Gastroesophageal sphincter (tissue), 4 donors: Measurements from ENCODE around the gene ARNT2. TPM values are rescaled to one million over a fixed set of nuclear protein-coding genes. Genes with fewer than 3 reads are reported as not detected.

ENCODE experiments used
- ATAC-seq: fragments of 150-250 bp; one replicate; pipeline ENCODE4 v1.9.1; 2016; ENCODE audit warnings: mild to moderate bottlenecking, moderate library complexity
- H3K27ac ChIP-seq, 4 donors: fragments of 200-600 bp; sonication (generic) in 3 of 4; 1 replicate in 3 of 4; 2 replicates in 1 of 4; pipeline ENCODE4 v1.5.1; 2016 to 2019
- H3K27me3 ChIP-seq: fragments of 200-600 bp; sonication (generic); one replicate; pipeline ENCODE4 v1.5.1; 2019
- H3K36me3 ChIP-seq, 2 donors: fragments of 200-600 bp; sonication (generic); one replicate each; pipeline ENCODE4 v1.5.1; 2019; ENCODE audit warnings: control low read depth in 1 of 2
- H3K4me1 ChIP-seq, 3 donors: fragments of 200-600 bp; sonication (generic); 1 replicate in 2 of 3; 2 replicates in 1 of 3; pipeline ENCODE4 v1.5.1; 2016 to 2019; ENCODE audit warnings: control low read depth in 2 of 3
- H3K4me3 ChIP-seq, 2 donors: fragments of 200-600 bp; sonication (generic); one replicate each; pipeline ENCODE4 v1.5.1; 2019; ENCODE audit warnings: mild to moderate bottlenecking in 1 of 2, moderate library complexity in 1 of 2
- H3K9me3 ChIP-seq, 3 donors: fragments of 200-600 bp; sonication (generic); one replicate each; pipeline ENCODE4 v1.5.1; 2017 to 2019; ENCODE audit warnings: control low read depth in 2 of 3
- EP300 ChIP-seq: sonication (generic); formaldehyde crosslinking; IDR thresholded peaks from one replicate; pipeline ENCODE4 v1.6.1; 2017; ENCODE audit warnings: antibody characterized with exemption, mild to moderate bottlenecking
- POLR2A ChIP-seq, 2 donors: fragments of 450-650 bp; IDR thresholded peaks; one replicate each; pipeline ENCODE4 v1.6.1; 2017; ENCODE audit warnings: antibody characterized with exemption in 2 of 2, mild to moderate bottlenecking in 2 of 2, moderate library complexity in 1 of 2
- POLR2AphosphoS5 ChIP-seq: sonication (generic); formaldehyde crosslinking; IDR thresholded peaks from one replicate; pipeline ENCODE4 v1.6.1; 2017; ENCODE audit warnings: antibody characterized with exemption
- WGBS, 2 donors: methylation state at CpG; one replicate each; pipeline ENCODE4 v1.1.5; 2018; ENCODE audit warnings: low coverage in 1 of 2; 5-methylcytosine and 5-hydroxymethylcytosine counted together
- total RNA-seq, 4 donors: library from RNA; depleted of rRNA; stranded (reverse); fragments of >200 nt; gene quantifications; one replicate each; pipeline ENCODE4 v1.1.0, GENCODE V29; 2016
- TF ChIP-seq, protein P1 (sequence below), 4 experiments: fragments of 200-600 bp in 2 of 4; fragments of 450-650 bp in 2 of 4; sonication (generic) in 1 of 4; IDR thresholded peaks; one replicate each; pipeline ENCODE4 v1.5.1; 2017 to 2019; ENCODE audit warnings: antibody characterized with exemption in 4 of 4, mild to moderate bottlenecking in 2 of 4, moderate library complexity in 2 of 4

The ARNT2 gene
- total RNA-seq, 4 donors from 2014 or later = 6.7 to 11.6 (median 9.4) TPM

- no peak overlapping the region for H3K4me3 ChIP-seq
- peaks cover 0 to 20% (median 0%) of the 10 kb centered on the region in 3 donors for H3K4me1 ChIP-seq
- no peaks in the 10 kb centered on the region for H3K9me3 ChIP-seq
- WGBS, 2 donors = 77 to 100% methylated on average over 1 to 2 of the region's 2 CpGs
- no peak for ATAC-seq
- H3K36me3 ChIP-seq = no peaks in the 10 kb centered on the region
- H3K27me3 ChIP-seq = no peaks in the 10 kb centered on the region
- TF ChIP-seq POLR2A (IDR thresholded peaks at IDR 0.05) = no peak
- no peak overlapping the region for H3K27ac ChIP-seq
Observed at GRCh38 chr15:80458580-80458979, 54.4 kb downstream of the ARNT2 start.

- ATAC-seq = no peak
Observed at GRCh38 chr15:80459380-80459779, 55.2 kb downstream of the ARNT2 start.

GRCh38 chr15:80459818-80460217 is 55.6 kb downstream of the ARNT2 start:
- no peak overlapping the region for H3K4me3 ChIP-seq
- H3K36me3 ChIP-seq = no peaks in the 10 kb centered on the region
- ATAC-seq = no peak
- no peak overlapping the region for H3K27ac ChIP-seq
- 61 to 100% methylated on average over 2 of the region's 3 CpGs for WGBS, 2 donors
- no peak for TF ChIP-seq POLR2A (IDR thresholded peaks at IDR 0.05)
- TF ChIP-seq, protein P1, sequence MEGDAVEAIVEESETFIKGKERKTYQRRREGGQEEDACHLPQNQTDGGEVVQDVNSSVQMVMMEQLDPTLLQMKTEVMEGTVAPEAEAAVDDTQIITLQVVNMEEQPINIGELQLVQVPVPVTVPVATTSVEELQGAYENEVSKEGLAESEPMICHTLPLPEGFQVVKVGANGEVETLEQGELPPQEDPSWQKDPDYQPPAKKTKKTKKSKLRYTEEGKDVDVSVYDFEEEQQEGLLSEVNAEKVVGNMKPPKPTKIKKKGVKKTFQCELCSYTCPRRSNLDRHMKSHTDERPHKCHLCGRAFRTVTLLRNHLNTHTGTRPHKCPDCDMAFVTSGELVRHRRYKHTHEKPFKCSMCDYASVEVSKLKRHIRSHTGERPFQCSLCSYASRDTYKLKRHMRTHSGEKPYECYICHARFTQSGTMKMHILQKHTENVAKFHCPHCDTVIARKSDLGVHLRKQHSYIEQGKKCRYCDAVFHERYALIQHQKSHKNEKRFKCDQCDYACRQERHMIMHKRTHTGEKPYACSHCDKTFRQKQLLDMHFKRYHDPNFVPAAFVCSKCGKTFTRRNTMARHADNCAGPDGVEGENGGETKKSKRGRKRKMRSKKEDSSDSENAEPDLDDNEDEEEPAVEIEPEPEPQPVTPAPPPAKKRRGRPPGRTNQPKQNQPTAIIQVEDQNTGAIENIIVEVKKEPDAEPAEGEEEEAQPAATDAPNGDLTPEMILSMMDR (IDR thresholded peaks at IDR 0.05) = no peak
- TF ChIP-seq POLR2AphosphoS5 = no peak
- TF ChIP-seq EP300 = no peak
- peaks cover 0 to 20% (median 0%) of the 10 kb centered on the region in 3 donors for H3K4me1 ChIP-seq
- H3K9me3 ChIP-seq = no peaks in the 10 kb centered on the region
- no peaks in the 10 kb centered on the region for H3K27me3 ChIP-seq

More at GRCh38 chr15:80459380-80459779, 55.2 kb downstream of the ARNT2 start:
- Histone ChIP-seq H3K27ac (no peak overlapping the region), H3K4me1 (peaks cover 0 to 20% (median 0%) of the 10 kb centered on the region in 3 donors), H3K9me3 (no peaks in the 10 kb centered on the region), H3K27me3 (no peaks in the 10 kb centered on the region), H3K36me3 (no peaks in the 10 kb centered on the region), H3K4me3 (no peak overlapping the region)
- 76 to 85% methylated on average over 5 to 6 of the region's 6 CpGs for WGBS, 2 donors
- no peak for TF ChIP-seq POLR2AphosphoS5
- TF ChIP-seq EP300 = no peak
- TF ChIP-seq, protein P1 (IDR thresholded peaks at IDR 0.05) = no peak
- no peak for TF ChIP-seq POLR2A (IDR thresholded peaks at IDR 0.05)

GRCh38 chr15:80461356-80462095 is 57.3 kb downstream of the ARNT2 start:
- TF ChIP-seq POLR2AphosphoS5 (no peak), EP300 (no peak), POLR2A (IDR thresholded peaks at IDR 0.05) (no peak)
- TF ChIP-seq, protein P1 (IDR thresholded peaks at IDR 0.05) = no peak
- WGBS, 2 donors = 84 to 95% methylated on average over 9 to 10 of the region's 14 CpGs
- peak; percentile 26 for ATAC-seq
- Histone ChIP-seq H3K4me1 (peaks cover 0 to 10% (median 0%) of the 10 kb centered on the region in 3 donors), H3K4me3 (no peak overlapping the region), H3K36me3 (no peaks in the 10 kb centered on the region), H3K27me3 (no peaks in the 10 kb centered on the region), H3K27ac (no peak overlapping the region), H3K9me3 (no peaks in the 10 kb centered on the region)

DNA sequence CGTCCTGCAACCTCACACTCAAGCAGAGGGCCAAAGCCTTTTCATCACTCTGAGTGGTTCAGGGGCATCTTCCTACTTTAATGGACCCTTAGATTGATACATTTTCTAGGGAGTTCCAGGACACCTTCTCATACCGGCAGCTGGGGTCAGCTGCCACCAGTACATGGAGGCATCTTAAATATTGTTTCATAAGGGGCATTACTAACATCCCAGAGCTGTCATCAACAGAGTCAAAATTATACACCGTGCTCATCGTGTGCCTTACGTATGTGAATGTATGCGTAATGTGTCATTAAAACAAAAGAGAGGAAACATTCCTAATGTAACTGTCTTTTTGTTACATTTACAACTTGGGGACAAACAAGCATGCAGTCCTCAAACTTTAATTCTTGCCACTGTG is 57.9 kb downstream of the ARNT2 start:
- Histone ChIP-seq H3K27me3 (no peaks in the 10 kb centered on the region), H3K36me3 (no peaks in the 10 kb centered on the region), H3K9me3 (no peaks in the 10 kb centered on the region), H3K4me1 (peaks cover 0 to 5% (median 0%) of the 10 kb centered on the region in 3 donors), H3K4me3 (no peak overlapping the region), H3K27ac (no peak overlapping the region)
- TF ChIP-seq, protein P1 (IDR thresholded peaks at IDR 0.05) = no peak
- no peak for TF ChIP-seq POLR2AphosphoS5
- no peak for TF ChIP-seq EP300
- TF ChIP-seq POLR2A (IDR thresholded peaks at IDR 0.05) = no peak
- WGBS, 2 donors = 94 to 100% methylated on average over 4 to 5 of the region's 6 CpGs
- no peak for ATAC-seq
